AG09309 (cell line): ENCODE measurements around the gene CELF2.

Source experiments
- DNase-seq: peaks from one replicate; pipeline ENCODE4 v3.0.0-alpha.2; 2010; ENCODE audit warnings: low read depth
- H3K4me3 ChIP-seq: 2 replicates; pipeline ENCODE4 v1.5.1; 2011; ENCODE audit warnings: mild to moderate bottlenecking, low read depth, low read length, moderate library complexity; ENCODE audit not compliant: control insufficient read depth
- CTCF ChIP-seq: IDR thresholded peaks from 2 replicates; pipeline ENCODE4 v1.5.1; 2011; ENCODE audit warnings: mild to moderate bottlenecking, low read depth, low read length, inconsistent platforms; ENCODE audit not compliant: insufficient read depth, control insufficient read depth; ENCODE audit errors: missing control alignments

CELF2 gene

GRCh38 chr10:11014671-11015445 lies 2.8 kb upstream of the CELF2 start:
- H3K4me3 ChIP-seq = no peak overlapping the region
- no peak for TF ChIP-seq CTCF
- no peak for DNase-seq

- DNase-seq = no peak
- H3K4me3 ChIP-seq = no peak overlapping the region
- TF ChIP-seq CTCF = no peak
These were observed 2.2 kb upstream of the CELF2 start for GRCh38 chr10:11015446-11015934.

GRCh38 chr10:11017000-11017569 lies 587 bp upstream of the CELF2 start:
- no peak overlapping the region for H3K4me3 ChIP-seq
- DNase-seq = no peak
- TF ChIP-seq CTCF = no peak

GRCh38 chr10:11018432-11018841 lies 765 bp downstream of the CELF2 start:
- no peak overlapping the region for H3K4me3 ChIP-seq
- TF ChIP-seq CTCF = no peak
- no peak for DNase-seq

GRCh38 chr10:11018855-11019631 lies 1.4 kb downstream of the CELF2 start:
- no peak for TF ChIP-seq CTCF
- no peak overlapping the region for H3K4me3 ChIP-seq
- no peak for DNase-seq

- no peak for DNase-seq
- no peak for TF ChIP-seq CTCF
- no peak overlapping the region for H3K4me3 ChIP-seq
These were observed 2.3 kb downstream of the CELF2 start for GRCh38 chr10:11019724-11020547.
